CD4-positive, alpha-beta T cell (primary cell): ENCODE results near the gene PRDM16. TPM values are rescaled to one million over a fixed set of nuclear protein-coding genes. Genes with fewer than 3 reads are reported as not detected.

Experiments used
- ATAC-seq: fragments of 200-7000 bp; cut with Tn5 transposase; one replicate; pipeline ENCODE4 v1.10.0; 2022; ENCODE audit warnings: mild to moderate bottlenecking; ENCODE audit not compliant: poor library complexity
- CTCF ChIA-PET: fragments of 350-600 bp; sonication (Branson Sonifier 250); formaldehyde crosslinking; loops from one replicate; lab custom pipeline; 2021; ENCODE audit warnings: antibody characterized with exemption, inconsistent platforms; lab: Charles Lee
- POLR2A ChIA-PET: fragments of 350-600 bp; sonication (Branson Sonifier 250); formaldehyde crosslinking; loops from one replicate; lab custom pipeline; 2021; ENCODE audit warnings: antibody characterized with exemption, inconsistent platforms; lab: Charles Lee
- DNase-seq, 14 experiments: peaks; one replicate each; pipeline ENCODE4 v3.0.0-alpha.2; 2013 to 2020; ENCODE audit warnings: mixed read lengths in 2 of 14
- H3K27ac ChIP-seq, 2 donors: one replicate each; pipeline versions ENCODE4 v1.5.1 to v1.7.0; 2013; ENCODE audit warnings: low read length in 2 of 2, low read depth in 1 of 2, mild to moderate bottlenecking in 1 of 2
- H3K27me3 ChIP-seq, 2 experiments: 1 replicate in 1 of 2; 2 replicates in 1 of 2; pipeline versions ENCODE4 v1.6.1 to v1.7.0; 2013; ENCODE audit warnings: low read length in 2 of 2, control low read depth in 1 of 2, mild to moderate bottlenecking in 1 of 2, moderate library complexity in 1 of 2; ENCODE audit not compliant: insufficient read depth in 2 of 2, control insufficient read depth in 1 of 2
- H3K36me3 ChIP-seq: one replicate; pipeline ENCODE4 v1.6.1; 2013; ENCODE audit warnings: low read length, control low read depth; ENCODE audit not compliant: insufficient read depth
- H3K4me1 ChIP-seq: one replicate; pipeline ENCODE4 v1.6.1; 2013; ENCODE audit warnings: low read length, control low read depth; ENCODE audit not compliant: insufficient read depth
- H3K4me3 ChIP-seq: one replicate; pipeline ENCODE4 v1.5.1; 2013; ENCODE audit warnings: mild to moderate bottlenecking, low read length, moderate library complexity
- H3K9me3 ChIP-seq, 2 experiments: 1 replicate in 1 of 2; 2 replicates in 1 of 2; pipeline versions ENCODE4 v1.6.1 to v1.7.0; 2013; ENCODE audit warnings: low read length in 2 of 2, mild to moderate bottlenecking in 2 of 2, control low read depth in 1 of 2, moderate library complexity in 1 of 2; ENCODE audit not compliant: control insufficient read depth in 1 of 2, insufficient read depth in 1 of 2
- H3K27ac Mint-ChIP-seq: one replicate; pipeline ENCODE4 v1.8.0; 2020; ENCODE audit warnings: mixed read lengths
- H3K27me3 Mint-ChIP-seq: one replicate; pipeline ENCODE4 v1.8.0; 2021; ENCODE audit warnings: mixed read lengths
- H3K36me3 Mint-ChIP-seq: one replicate; pipeline ENCODE4 v1.8.0; 2021; ENCODE audit warnings: low read depth, mixed read lengths
- H3K4me1 Mint-ChIP-seq: one replicate; pipeline ENCODE4 v1.8.0; 2021; ENCODE audit warnings: low read depth, mixed read lengths
- H3K4me3 Mint-ChIP-seq: one replicate; pipeline ENCODE4 v1.8.0; 2020; ENCODE audit warnings: mild to moderate bottlenecking, mixed read lengths
- H3K9me3 Mint-ChIP-seq: one replicate; pipeline ENCODE4 v1.8.0; 2020; ENCODE audit warnings: mixed read lengths
- intact Hi-C, 2 experiments: fragments of 100-400 bp; cut with DNase I in 1 of 2; cut with micrococcal nuclease in 1 of 2; formaldehyde crosslinking; loops; one replicate each; pipeline versions ENCODE4 v1.15.1 to v1.9.0; 2023 to 2025; cut with DNase I, micrococcal nuclease
- total RNA-seq, 174 experiments: library from RNA in 2 of 174; stranded (reverse) in 2 of 174; gene quantifications; one replicate each; pipeline ENCODE4 v1.2.3 and lab custom pipeline; 2021 to 2026
- TF ChIP-seq, protein P1 (sequence below): fragments of 200-600 bp; IDR thresholded peaks from one replicate; pipeline ENCODE4 v1.8.0; 2022; ENCODE audit warnings: antibody characterized with exemption, mild to moderate bottlenecking

PRDM16 gene
- total RNA-seq, 2 experiments from 2014 or later: not detected

DNA sequence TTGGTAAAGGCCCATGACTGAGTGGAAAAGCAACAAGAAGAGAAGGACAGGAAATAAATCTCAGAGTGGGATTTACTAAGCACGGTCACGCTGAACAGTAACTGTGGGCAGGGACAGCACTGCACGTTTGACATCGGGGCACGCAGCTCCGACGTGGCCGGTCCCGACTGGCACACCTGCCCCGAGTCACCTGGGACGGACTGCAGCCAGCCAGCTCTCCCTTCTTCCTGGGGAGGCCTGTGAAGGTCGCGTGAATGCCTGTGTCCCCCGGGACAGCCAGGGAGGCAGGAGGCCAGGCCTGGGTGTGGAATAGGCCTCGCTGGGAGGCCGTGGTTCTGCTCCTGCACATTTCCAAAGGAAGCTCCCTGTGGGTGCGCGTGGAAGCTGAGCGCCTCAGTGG lies 140.2 kb downstream of the PRDM16 start:
- no peaks in the 10 kb centered on the region for H3K36me3 ChIP-seq
- CTCF ChIA-PET: no interaction called here
- H3K27me3 Mint-ChIP-seq: no peaks in the 10 kb centered on the region
- no peaks in the 10 kb centered on the region for H3K4me1 ChIP-seq
- POLR2A ChIA-PET: no interaction called here
- H3K36me3 Mint-ChIP-seq: no peaks in the 10 kb centered on the region
- H3K27ac ChIP-seq: no peak overlapping the region
- H3K9me3 ChIP-seq: no peaks in the 10 kb centered on the region
- TF ChIP-seq, protein P1, sequence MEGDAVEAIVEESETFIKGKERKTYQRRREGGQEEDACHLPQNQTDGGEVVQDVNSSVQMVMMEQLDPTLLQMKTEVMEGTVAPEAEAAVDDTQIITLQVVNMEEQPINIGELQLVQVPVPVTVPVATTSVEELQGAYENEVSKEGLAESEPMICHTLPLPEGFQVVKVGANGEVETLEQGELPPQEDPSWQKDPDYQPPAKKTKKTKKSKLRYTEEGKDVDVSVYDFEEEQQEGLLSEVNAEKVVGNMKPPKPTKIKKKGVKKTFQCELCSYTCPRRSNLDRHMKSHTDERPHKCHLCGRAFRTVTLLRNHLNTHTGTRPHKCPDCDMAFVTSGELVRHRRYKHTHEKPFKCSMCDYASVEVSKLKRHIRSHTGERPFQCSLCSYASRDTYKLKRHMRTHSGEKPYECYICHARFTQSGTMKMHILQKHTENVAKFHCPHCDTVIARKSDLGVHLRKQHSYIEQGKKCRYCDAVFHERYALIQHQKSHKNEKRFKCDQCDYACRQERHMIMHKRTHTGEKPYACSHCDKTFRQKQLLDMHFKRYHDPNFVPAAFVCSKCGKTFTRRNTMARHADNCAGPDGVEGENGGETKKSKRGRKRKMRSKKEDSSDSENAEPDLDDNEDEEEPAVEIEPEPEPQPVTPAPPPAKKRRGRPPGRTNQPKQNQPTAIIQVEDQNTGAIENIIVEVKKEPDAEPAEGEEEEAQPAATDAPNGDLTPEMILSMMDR: no peak
- ATAC-seq (no peak), DNase-seq (no peak)
- H3K4me1 Mint-ChIP-seq: no peaks in the 10 kb centered on the region
- H3K4me3 Mint-ChIP-seq: no peak overlapping the region
- no peaks in the 10 kb centered on the region for H3K27me3 ChIP-seq
- intact Hi-C loops: no loop called here
- H3K4me3 ChIP-seq: no peak overlapping the region
- no peak overlapping the region for H3K27ac Mint-ChIP-seq
- no peaks in the 10 kb centered on the region for H3K9me3 Mint-ChIP-seq

DNA sequence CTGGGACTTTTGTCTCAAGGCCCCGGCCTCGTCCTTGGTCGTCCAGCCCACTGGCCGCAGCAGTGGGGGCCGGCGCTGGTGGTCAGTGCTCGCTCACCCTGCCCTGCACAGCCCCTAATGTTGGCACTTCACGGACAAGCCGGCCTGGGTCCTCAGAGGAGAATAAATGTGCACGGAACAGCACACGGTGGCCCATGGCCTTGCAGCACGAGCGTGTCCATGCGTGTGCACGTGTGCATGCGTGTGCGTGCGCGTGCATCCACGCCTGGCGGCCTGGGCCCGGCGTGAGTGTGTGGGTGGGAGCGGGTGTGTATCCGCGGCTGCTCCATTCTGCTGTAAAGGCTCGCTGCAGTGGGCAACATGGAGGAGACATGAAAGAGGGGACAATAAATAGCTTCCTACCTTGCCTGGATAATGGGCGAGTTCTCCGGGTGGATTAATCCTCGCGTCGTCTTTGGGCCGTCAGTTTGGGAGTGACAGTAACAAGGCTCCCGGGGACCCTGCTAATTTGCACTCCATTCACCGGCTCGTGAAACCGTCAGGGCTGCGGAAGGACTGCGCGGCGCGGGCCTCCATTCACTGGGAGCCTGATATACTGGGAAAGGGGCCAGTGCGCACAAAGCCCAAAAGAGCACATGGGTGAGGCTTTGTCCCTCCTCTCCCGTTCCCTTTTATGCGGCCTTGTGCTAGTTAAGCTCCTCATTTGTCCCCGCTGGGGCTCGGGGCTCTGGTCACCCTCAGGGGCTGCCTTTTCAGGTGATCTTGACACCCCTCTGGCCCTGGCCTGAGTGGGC lies 142.8 kb downstream of the PRDM16 start:
- TF ChIP-seq, protein P1: no peak
- Mint-ChIP-seq H3K36me3 (no peaks in the 10 kb centered on the region), H3K9me3 (no peaks in the 10 kb centered on the region), H3K27me3 (no peaks in the 10 kb centered on the region), H3K27ac (no peak overlapping the region), H3K4me1 (no peaks in the 10 kb centered on the region), H3K4me3 (no peak overlapping the region)
- intact Hi-C loops: no loop called here
- no peak for ATAC-seq
- Histone ChIP-seq H3K27ac (no peak overlapping the region), H3K27me3 (no peaks in the 10 kb centered on the region), H3K36me3 (no peaks in the 10 kb centered on the region), H3K9me3 (peaks cover 0 to 6% of the 10 kb centered on the region in 2 experiments), H3K4me1 (no peaks in the 10 kb centered on the region), H3K4me3 (no peak overlapping the region)
- ChIA-PET POLR2A (no interaction called here), CTCF (no interaction called here)
- no peak for DNase-seq

DNA sequence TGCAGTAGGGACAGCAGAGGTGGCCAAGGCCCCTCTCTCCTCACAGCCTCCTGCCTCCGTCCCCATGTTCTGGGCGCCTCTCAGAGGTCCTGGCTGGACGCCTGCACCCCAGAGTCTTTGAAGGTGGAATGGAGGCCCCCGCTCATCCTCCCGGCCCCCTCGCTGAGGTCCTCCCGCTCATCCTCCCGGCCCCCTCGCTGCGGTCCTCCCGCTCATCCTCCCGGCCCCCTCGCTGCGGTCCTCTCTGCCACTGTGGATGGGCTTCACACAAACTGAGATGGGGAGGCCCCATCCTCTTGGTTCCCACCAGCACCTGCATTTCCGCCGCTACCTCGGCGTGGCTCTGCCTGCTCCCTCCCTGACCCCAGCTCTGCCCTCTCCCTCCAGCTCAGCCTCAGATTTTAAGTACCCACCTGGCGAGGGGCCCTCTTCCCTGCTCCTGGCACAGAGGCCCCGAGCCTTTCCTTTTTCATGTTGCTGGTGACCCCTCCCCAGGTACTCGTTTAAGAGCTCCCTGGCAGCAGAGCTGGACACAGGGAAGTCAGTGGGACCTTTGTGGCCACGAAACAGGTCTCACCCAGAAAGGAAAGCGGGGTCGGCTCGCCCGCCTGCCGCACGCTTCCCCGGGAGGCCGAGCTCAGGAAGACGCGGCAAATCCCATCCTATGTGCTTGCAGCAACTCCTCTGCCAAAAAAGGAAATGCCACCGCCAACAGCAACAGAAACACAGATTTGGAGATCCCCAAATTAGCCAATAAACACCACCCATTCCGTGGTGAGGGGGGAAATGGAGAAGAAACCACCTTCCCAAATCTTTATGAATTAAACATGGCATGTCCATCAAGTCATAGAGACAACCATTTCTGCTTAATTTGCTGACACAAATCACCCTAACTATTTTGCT lies 143.7 kb downstream of the PRDM16 start:
- H3K9me3 ChIP-seq: peaks cover 0 to 6% of the 10 kb centered on the region in 2 experiments
- CTCF ChIA-PET: no interaction called here
- H3K36me3 Mint-ChIP-seq: no peaks in the 10 kb centered on the region
- H3K4me3 ChIP-seq: no peak overlapping the region
- TF ChIP-seq, protein P1: no peak
- POLR2A ChIA-PET: no interaction called here
- intact Hi-C loops: no loop called here
- H3K9me3 Mint-ChIP-seq: no peaks in the 10 kb centered on the region
- DNase-seq (no peak), ATAC-seq (no peak)
- no peak overlapping the region for H3K27ac ChIP-seq
- no peaks in the 10 kb centered on the region for H3K4me1 Mint-ChIP-seq
- no peak overlapping the region for H3K27ac Mint-ChIP-seq
- H3K27me3 Mint-ChIP-seq: no peaks in the 10 kb centered on the region
- H3K4me3 Mint-ChIP-seq: no peak overlapping the region
- no peaks in the 10 kb centered on the region for H3K36me3 ChIP-seq
- no peaks in the 10 kb centered on the region for H3K27me3 ChIP-seq
- no peaks in the 10 kb centered on the region for H3K4me1 ChIP-seq
